Measurements from ENCODE around the gene MPND.

Gene MPND

GRCh38 chr19:4368128-4368820, 24.9 kb downstream of the MPND start:
- no peak for DNase-seq

- DNase-seq: no peak
These were observed 25.9 kb downstream of the MPND start for GRCh38 chr19:4369109-4369887.

GRCh38 chr19:4369888-4370260, 26.5 kb downstream of the MPND start:
- peak; percentile 74 for DNase-seq

- DNase-seq: no peak
These were observed 27.2 kb downstream of the MPND start for GRCh38 chr19:4370418-4371041.

- DNase-seq: peak; percentile 69
These were observed 28.1 kb downstream of the MPND start for GRCh38 chr19:4371247-4372164.

- DNase-seq: no peak
These were observed 29.0 kb downstream of the MPND start for GRCh38 chr19:4372165-4373012.

- no peak for DNase-seq
These were observed 29.6 kb downstream of the MPND start for GRCh38 chr19:4373013-4373367.

- no peak for DNase-seq
These were observed 30.5 kb downstream of the MPND start for GRCh38 chr19:4373601-4374497.

GRCh38 chr19:4374498-4375163, 31.3 kb downstream of the MPND start:
- no peak for DNase-seq

- peak; percentile 85 for DNase-seq
These were observed 32.0 kb downstream of the MPND start for GRCh38 chr19:4375164-4376027.

GRCh38 chr19:4376028-4376670, 32.8 kb downstream of the MPND start:
- no peak for DNase-seq

GRCh38 chr19:4376671-4376990, 33.3 kb downstream of the MPND start:
- DNase-seq: no peak

GRCh38 chr19:4376991-4377781, 33.8 kb downstream of the MPND start:
- DNase-seq: no peak

GRCh38 chr19:4378886-4379285, 35.5 kb downstream of the MPND start:
- no peak for DNase-seq

- DNase-seq: peak; percentile 95
These were observed 36.3 kb downstream of the MPND start for GRCh38 chr19:4379383-4380253.

- no peak for DNase-seq
These were observed 36.9 kb downstream of the MPND start for GRCh38 chr19:4380254-4380727.
